GM12875 (cell line): ENCODE results near the gene PKD2.
"Not testable (repeated sequence)": the region's sequence is repeated elsewhere in the genome, so short reads cannot be mapped to it uniquely, and the experiment has no call there.

Experiments
- H3K4me3 ChIP-seq: one replicate; pipeline ENCODE4 v1.5.1; 2011; ENCODE audit warnings: low read depth, low read length, control low read depth
- CTCF ChIP-seq: IDR thresholded peaks from 2 replicates; pipeline ENCODE4 v1.5.1; 2011; ENCODE audit warnings: low read depth, mild to moderate bottlenecking, control low read depth, inconsistent platforms, low read length, moderate library complexity, borderline replicate concordance; ENCODE audit not compliant: insufficient read depth

Gene PKD2

DNA sequence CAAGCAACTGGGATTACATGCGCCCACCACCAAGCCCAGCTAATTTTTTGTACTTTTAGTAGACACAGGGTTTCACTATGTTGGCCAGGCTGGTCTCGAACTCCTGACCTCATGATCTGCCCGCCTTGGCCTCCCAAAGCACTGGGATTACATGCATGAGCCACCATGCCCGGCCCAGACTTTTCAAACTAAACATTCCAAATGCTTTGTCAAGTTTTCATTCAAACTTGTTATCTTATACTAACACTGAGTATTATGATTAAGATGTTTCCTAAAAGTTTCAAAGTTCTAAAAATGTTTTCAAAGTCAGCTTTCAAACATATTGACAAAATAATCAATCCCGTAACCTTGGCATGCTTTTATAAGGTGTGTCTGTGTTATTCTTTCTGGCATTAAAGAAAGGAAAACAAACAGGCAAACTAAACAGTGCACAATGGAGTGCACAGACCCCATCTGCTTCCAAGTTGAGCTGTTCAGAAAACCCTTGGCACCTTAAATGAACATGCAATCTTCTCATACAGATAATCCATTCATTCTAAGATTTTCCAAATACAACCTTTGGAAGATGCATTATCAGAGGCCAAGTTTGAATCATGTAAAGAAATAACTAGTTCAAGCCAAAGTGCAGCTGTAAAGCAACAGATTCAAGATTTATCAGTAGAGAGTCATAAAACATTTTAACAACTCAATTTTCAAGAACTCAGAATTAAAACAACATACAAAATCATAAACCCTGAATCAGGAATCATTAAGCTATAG, 101.9 kb downstream of the PKD2 start:
- no peak overlapping the region for H3K4me3 ChIP-seq
- no peak for TF ChIP-seq CTCF

DNA sequence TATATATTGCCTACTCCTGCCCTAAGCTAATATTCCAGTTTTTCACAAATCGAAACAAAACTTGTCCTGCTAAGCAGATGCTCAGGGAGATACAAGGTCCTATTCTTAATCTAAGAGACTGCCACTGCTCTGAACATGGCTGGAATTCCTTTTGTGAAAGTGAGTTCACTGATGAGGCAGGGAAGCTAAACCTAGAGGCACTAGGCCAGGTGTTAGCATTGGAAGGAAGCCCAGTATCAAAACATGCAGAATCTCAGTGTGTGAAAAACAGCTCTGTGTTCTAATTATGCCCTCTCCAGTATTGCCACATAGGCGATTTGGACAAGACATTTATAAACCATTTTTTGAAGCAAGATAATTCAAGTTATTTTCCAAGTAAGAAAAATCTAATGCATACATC, 103.4 kb downstream of the PKD2 start:
- H3K4me3 ChIP-seq = no peak overlapping the region
- no peak for TF ChIP-seq CTCF

- TF ChIP-seq CTCF = no peak
- H3K4me3 ChIP-seq = no peak overlapping the region
Observed at GRCh38 chr4:88112856-88113255, 105.4 kb downstream of the PKD2 start.

DNA sequence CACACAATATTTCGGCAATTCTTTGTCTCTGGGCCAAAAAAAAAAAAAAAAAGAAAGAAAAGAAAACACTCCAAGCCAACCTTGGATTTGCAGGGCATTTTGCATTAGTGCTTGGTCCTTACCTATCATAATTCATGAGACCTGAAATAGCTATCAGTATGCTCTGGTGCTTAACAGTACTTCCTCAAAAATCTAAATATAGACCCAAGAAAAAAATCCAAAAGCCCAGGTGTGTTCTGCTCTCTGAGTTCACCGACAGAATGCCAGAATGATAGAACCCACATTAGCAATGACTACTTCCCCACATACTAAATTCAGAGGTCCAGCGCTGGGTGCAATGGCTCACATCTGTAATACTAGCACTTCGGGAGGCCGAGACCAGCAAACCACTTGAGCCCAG, 108.2 kb downstream of the PKD2 start:
- no peak for TF ChIP-seq CTCF
- no peak overlapping the region for H3K4me3 ChIP-seq

DNA sequence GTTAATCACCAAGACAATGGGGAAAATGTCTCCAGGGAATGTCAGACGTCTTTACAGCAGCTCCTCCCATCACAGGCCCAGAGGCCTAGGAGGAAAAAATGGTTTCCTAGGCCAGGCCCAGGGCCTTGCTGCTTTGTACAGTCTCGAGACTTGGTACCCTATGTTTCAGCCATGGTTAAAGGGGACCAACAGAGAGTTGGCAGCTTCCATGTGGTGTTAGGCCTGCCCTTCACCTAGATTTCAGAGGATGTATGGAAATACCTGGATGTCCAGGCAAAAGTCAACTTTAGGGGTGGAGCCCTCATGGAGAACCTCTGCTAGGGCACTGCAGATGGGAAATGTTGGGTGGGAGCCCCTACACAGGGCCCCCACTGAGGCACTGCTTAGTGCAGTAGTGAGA, 112.5 kb downstream of the PKD2 start:
- TF ChIP-seq CTCF = no peak
- no peak overlapping the region for H3K4me3 ChIP-seq

DNA sequence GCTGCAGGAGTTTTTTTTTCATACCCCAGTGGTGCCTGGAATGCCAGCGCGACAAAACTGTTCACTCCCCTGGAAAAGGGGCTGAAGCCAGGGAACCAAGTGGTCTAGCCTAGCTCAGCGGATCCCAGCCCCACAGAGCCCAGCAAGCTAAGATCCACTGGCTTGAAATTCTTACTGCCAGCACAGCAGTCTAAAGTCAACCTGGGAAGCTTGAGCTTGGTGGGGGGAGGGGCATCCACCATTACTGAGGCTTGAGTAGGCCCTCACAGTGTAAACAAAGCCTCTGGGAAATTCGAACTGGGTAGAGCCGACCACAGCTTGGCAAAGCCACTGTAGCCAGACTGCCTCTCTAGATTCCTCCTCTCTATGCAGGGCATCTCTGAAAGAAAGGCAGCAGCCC, 114.8 kb downstream of the PKD2 start:
- H3K4me3 ChIP-seq = not testable (repeated sequence)
